ENCODE results near the gene ME1.

Gene ME1

DNA sequence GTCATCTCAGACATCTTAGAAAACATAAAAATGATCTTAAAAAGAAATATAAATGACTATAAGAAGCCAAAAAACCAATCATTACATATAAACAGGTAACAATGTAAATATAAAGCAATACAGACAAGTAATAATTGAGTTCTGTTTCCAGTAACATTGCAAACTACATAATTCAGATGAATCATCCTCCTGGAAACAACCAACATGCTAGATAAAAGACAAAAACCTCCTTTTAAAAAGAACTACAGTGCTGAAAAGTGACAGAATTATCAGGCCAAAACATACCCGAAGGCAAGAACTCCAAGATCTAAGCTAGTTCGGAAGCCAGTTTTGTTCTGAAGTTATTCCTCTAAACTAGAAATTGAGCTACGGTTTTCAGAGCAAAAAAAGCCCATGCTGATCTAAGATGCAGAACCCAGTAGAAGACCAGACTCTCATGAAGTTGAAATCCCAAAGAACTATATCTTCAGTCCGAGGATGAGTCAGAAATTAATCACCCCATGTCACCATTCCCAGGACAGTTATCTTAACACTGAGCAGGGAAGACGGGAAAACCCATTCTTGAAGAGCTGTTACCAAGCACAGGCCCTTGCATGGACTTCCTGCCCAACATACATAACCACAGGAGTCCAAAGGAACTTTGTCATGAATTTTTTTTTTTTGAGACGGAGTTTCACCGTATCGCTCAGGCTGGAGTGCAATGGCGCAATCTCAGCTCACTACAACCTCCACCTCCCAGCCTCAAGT, 247.6 kb downstream of the ME1 start:
- Histone ChIP-seq H3F3A (ENCODE audit: low read depth) (no peaks in the 10 kb centered on the region), H3K4me3 (ENCODE audit: low read length, poor library complexity, severe bottlenecking) (no peak overlapping the region), H4K20me1 (ENCODE audit: insufficient read depth, low read length, poor library complexity, severe bottlenecking) (no peaks in the 10 kb centered on the region), H3K79me2 (ENCODE audit: insufficient read depth, low read length) (no peaks in the 10 kb centered on the region), H3K27me3 (ENCODE audit: insufficient read depth, low read length, poor library complexity, severe bottlenecking) (no peaks in the 10 kb centered on the region), H3K9ac (ENCODE audit: low read depth, low read length, poor library complexity, severe bottlenecking) (no peak overlapping the region), H3K9me2 (replicated peaks; ENCODE audit: low read depth, low read length) (no peaks in the 10 kb centered on the region), H3K4me2 (ENCODE audit: low read depth, low read length, poor library complexity, severe bottlenecking) (no peak overlapping the region), H3K36me3 (ENCODE audit: insufficient read depth, low read length) (peaks cover 12% of the 10 kb centered on the region; the same call in 1 of the 2 replicates), H2AFZ (ENCODE audit: low read length) (no peak overlapping the region), H3K4me1 (ENCODE audit: insufficient read depth, low read length, poor library complexity, severe bottlenecking) (peaks cover under 1% of the 10 kb centered on the region), H3K9me3 (ENCODE audit: insufficient read depth, low read depth, low read length) (no peaks in the 10 kb centered on the region)
- no peak for TF ChIP-seq EZH2phosphoT487 (IDR thresholded peaks at IDR 0.05; ENCODE audit: borderline replicate concordance)
- TF ChIP-seq, protein P1, sequence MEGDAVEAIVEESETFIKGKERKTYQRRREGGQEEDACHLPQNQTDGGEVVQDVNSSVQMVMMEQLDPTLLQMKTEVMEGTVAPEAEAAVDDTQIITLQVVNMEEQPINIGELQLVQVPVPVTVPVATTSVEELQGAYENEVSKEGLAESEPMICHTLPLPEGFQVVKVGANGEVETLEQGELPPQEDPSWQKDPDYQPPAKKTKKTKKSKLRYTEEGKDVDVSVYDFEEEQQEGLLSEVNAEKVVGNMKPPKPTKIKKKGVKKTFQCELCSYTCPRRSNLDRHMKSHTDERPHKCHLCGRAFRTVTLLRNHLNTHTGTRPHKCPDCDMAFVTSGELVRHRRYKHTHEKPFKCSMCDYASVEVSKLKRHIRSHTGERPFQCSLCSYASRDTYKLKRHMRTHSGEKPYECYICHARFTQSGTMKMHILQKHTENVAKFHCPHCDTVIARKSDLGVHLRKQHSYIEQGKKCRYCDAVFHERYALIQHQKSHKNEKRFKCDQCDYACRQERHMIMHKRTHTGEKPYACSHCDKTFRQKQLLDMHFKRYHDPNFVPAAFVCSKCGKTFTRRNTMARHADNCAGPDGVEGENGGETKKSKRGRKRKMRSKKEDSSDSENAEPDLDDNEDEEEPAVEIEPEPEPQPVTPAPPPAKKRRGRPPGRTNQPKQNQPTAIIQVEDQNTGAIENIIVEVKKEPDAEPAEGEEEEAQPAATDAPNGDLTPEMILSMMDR (conservative IDR thresholded peaks at IDR 0.05; ENCODE audit: low read length) = no peak

DNA sequence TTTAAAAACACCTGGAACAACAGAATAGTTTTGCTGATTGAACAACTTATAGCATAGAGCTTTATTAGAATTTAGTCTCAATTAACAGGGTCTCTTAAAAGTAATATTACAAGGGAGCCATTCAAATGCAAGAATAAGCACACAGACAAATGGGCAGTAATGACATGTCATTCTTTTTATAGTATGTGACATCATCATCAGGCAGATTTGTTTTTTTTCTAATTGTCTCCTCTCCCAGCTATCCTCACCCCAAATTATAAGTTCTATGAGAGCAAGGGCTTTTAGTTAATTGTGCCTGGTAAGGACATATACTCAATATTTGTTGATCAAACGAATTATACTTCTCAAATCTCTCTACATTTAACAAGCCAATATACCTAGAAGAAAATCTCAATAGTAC, 248.7 kb downstream of the ME1 start:
- Histone ChIP-seq H3K9me2 (replicated peaks; ENCODE audit: low read depth, low read length) (no peaks in the 10 kb centered on the region), H3K79me2 (ENCODE audit: insufficient read depth, low read length) (no peaks in the 10 kb centered on the region), H2AFZ (ENCODE audit: low read length) (no peak overlapping the region), H3K4me1 (ENCODE audit: insufficient read depth, low read length, poor library complexity, severe bottlenecking) (no peaks in the 10 kb centered on the region), H3K4me2 (ENCODE audit: low read depth, low read length, poor library complexity, severe bottlenecking) (no peak overlapping the region), H3K9ac (ENCODE audit: low read depth, low read length, poor library complexity, severe bottlenecking) (no peak overlapping the region), H3K4me3 (ENCODE audit: low read length, poor library complexity, severe bottlenecking) (no peak overlapping the region), H3K27me3 (ENCODE audit: insufficient read depth, low read length, poor library complexity, severe bottlenecking) (no peaks in the 10 kb centered on the region), H3K36me3 (ENCODE audit: insufficient read depth, low read length) (peaks cover 12% of the 10 kb centered on the region; the same call in 1 of the 2 replicates), H4K20me1 (ENCODE audit: insufficient read depth, low read length, poor library complexity, severe bottlenecking) (no peaks in the 10 kb centered on the region), H3K9me3 (ENCODE audit: insufficient read depth, low read depth, low read length) (no peaks in the 10 kb centered on the region), H3F3A (ENCODE audit: low read depth) (no peaks in the 10 kb centered on the region)
- TF ChIP-seq, protein P1 (conservative IDR thresholded peaks at IDR 0.05; ENCODE audit: low read length) = no peak
- TF ChIP-seq EZH2phosphoT487 (IDR thresholded peaks at IDR 0.05; ENCODE audit: borderline replicate concordance) = no peak

DNA sequence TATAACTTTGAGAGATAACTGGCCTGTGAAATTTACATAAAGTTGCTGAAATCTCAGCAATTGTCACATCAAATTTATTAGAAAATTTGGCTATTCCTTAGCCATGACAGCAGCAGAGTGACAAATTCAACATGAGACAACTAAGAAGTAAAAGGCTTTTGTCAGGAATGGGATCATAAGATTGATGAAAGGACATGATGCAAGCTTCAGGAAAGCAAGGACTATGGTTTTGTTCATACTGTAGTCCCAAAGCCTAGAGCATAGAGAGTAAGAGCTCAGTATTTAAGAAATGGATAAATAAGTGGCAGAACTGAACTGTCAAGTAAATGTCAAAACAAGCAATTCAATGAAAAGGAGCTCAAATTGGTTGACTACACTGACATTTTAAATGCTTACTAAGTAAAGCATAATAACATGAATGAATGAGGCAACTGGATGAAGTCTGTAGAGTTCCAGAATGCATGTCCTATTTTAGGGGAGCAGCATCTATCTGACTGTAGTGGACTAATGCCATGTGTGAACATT, 250.4 kb downstream of the ME1 start:
- Histone ChIP-seq H3K9me2 (replicated peaks; ENCODE audit: low read depth, low read length) (no peaks in the 10 kb centered on the region), H3K36me3 (ENCODE audit: insufficient read depth, low read length) (peaks cover 19% of the 10 kb centered on the region; the same call in 1 of the 2 replicates), H3K9ac (ENCODE audit: low read depth, low read length, poor library complexity, severe bottlenecking) (no peak overlapping the region), H3F3A (ENCODE audit: low read depth) (no peaks in the 10 kb centered on the region), H3K4me3 (ENCODE audit: low read length, poor library complexity, severe bottlenecking) (no peak overlapping the region), H3K79me2 (ENCODE audit: insufficient read depth, low read length) (no peaks in the 10 kb centered on the region), H3K4me1 (ENCODE audit: insufficient read depth, low read length, poor library complexity, severe bottlenecking) (no peaks in the 10 kb centered on the region), H2AFZ (ENCODE audit: low read length) (no peak overlapping the region), H3K4me2 (ENCODE audit: low read depth, low read length, poor library complexity, severe bottlenecking) (no peak overlapping the region), H3K9me3 (ENCODE audit: insufficient read depth, low read depth, low read length) (no peaks in the 10 kb centered on the region), H4K20me1 (ENCODE audit: insufficient read depth, low read length, poor library complexity, severe bottlenecking) (no peaks in the 10 kb centered on the region), H3K27me3 (ENCODE audit: insufficient read depth, low read length, poor library complexity, severe bottlenecking) (no peaks in the 10 kb centered on the region)
- TF ChIP-seq EZH2phosphoT487 (IDR thresholded peaks at IDR 0.05; ENCODE audit: borderline replicate concordance) = no peak
- TF ChIP-seq, protein P1 (conservative IDR thresholded peaks at IDR 0.05; ENCODE audit: low read length) = no peak
